ENCODE results near the gene GPRC5A.

GPRC5A gene

DNA sequence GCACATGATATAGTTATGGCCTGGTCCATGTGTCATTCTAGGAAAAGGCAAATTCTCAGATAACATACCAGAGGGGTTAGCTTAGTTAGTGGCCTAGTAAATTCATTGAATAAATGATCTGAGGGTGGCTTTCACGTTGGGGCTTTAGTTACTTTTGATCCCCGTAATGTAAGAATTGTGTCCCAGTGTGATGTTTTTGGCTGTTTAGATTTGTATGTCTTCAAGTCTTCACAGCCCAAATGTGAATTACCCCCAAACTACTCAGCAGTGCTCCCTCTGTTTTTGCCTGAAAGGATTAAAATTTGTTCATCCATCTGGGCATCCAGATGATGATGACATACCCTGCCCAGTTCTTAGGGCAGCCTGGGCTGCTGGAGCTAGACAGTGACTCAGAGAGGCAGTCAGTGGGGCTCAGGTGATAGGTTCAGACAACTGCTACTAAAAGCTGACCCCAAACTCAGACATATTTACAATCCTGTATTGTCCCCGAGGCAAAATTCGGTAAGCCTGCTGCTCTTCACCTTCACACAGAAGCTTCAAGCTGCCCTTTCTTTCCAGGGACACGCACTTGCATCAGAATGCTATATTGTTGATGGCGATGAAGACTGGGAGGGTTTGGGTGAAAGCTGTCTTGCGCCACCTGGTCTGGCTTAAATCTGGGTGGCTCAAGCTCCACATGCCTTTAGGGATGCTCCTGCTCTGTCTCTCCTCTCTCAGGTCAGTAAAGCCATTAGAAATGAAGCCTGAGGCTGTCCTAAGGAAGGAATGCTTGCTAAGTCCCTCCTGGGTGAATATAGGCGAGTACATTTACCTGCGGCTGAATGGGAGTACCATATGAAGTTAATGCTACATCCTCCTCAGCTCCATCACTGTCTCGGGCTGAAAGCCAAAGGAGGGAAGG is 50.3 kb downstream of the GPRC5A start:
- DNase-seq (ENCODE audit: low spot score), result no peak

DNA sequence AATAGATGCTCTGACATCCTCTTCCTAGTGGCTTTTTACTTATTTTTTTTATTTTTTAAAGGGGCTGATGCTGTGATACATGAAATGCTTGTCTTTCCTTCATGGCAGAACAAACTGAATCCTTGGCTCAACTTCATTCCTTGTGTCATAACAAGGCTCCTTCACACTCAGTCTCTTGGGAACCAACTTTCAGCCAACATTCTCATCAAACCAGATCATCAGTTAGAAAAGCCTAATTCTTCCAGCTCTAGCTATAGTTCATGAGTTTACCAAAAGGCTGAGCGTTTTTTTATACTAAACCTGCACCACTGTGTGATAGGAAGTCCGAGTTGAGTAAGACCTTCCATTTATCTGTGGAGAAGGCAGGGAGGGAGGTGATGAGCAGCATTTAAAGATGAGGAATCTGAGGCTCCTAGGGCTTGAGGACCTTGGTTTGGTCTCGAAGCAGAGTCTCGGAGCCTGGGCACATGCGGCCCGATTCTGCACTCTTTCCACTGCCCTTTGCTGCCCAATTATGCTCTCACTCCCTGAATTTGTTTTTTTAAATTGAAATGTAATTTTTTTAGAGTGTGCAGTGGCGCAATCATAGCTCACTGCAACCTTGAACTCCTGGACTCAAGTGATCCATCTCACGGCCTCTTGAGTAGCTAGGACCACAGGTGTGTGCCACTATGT is 52.4 kb downstream of the GPRC5A start:
- no peak for DNase-seq (ENCODE audit: low spot score)

DNA sequence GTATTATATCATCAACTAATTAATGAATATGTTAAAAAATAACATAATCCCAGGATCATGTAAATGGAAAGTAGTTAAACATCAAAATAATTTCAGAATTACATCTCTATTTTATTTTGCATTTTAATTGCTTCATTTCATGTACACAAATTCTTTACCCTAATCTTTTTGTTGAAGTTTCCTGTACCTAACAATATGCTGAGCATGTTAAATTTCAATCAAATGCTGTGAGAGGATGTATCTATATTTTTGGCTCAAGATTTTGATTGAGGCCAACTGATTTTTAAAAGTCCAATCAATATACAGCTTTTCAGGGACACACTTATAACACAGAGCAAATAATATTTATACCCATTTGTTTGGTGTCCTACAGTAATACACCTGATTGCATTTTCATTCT is 54.2 kb downstream of the GPRC5A start:
- DNase-seq (ENCODE audit: low spot score), result no peak

DNA sequence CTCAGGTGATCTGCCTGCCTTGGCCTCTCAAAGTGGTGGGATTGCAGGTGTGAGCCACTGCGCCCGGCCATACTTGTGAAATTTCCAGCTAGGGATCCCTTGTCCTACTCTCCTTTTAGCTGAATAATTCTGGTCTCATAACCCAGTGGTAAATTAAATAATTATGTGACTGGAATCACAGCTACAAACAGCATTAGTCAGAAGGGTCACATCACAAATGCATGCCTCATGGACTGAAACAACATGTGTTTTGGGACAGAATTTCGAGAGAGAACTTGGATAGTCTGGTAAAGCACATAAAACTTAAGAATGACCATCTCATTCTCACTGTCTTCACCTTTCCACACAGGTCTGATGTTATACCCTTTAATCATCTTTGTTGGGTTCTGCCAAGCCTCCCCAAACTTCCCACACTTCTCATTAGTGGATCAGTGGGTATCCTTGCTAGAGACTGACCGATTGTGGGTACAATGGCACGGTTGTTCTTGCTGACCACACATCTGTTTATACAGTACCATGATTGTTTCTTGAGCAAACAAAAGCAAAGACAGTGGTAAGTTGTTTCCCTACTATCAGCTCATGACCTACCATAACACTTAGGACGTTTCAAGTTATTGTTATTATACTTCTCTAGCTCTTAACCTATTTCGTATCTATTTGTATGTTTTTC is 55.5 kb downstream of the GPRC5A start:
- no peak for DNase-seq (ENCODE audit: low spot score)

DNA sequence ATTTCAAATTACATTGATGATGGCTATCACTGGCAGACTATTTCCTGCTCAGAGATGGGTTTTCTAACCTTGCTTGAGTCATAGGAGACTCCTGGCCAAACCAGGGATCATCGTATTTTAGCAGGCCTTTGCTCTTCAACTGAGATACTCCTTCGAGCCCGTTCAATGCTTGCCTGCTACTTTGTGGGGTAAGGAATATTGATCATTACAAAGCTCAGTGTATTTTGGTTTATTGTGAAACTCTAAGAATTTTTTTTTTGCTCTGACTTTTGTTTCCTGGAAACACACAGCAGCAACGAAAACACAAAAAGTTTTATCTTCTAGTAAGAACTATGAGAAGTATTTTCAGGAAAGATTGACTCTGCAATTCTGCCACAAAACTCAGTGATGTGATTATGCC is 56.5 kb downstream of the GPRC5A start:
- no peak for DNase-seq (ENCODE audit: low spot score)

DNA sequence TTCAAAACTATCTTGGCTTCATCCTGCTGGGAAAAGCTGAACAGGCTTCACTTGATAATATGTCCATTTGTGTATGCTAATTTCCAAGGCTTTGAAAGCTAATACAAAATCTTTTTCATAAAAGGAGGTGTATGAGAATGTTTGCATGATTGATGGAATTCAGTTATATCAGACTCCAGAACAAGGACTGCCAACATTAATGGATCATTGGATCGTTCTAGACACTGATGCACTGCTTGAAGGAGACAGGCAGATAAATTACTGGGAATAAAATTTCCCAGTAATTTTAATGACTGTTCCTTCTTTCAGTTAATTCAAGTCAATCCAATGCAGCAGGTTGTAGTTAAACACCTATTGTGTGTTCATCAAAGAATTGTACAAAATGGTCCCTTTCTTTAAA is 60.1 kb downstream of the GPRC5A start:
- no peak for DNase-seq (ENCODE audit: low spot score)

DNA sequence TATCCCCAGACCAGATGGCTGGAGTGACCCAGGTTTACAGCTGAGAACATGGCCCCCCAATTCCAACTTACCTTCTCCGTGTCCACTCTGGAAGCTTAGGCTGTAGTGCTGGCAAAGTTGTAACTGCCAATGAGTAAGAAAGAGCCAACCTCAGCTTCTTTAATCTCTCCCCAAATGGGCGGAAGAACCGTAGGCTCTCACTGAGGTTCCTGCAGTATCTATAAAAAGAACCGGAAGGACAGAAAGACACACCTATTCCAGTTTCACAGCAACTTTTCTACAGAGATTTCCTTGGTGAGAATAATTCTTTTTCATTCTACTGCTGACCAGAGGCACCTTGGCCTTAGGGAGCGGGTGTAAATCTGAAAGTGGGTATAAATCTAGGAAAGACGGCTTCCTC is 60.7 kb downstream of the GPRC5A start, which contains the start of gene GPRC5D:
Gene GPRC5D, minus strand, starts transcription at position 135 of the 400 bp plus-strand sequence. CDS start 1,786 bp downstream, outside the sequence.
- DNase-seq (ENCODE audit: low spot score), result no peak

DNA sequence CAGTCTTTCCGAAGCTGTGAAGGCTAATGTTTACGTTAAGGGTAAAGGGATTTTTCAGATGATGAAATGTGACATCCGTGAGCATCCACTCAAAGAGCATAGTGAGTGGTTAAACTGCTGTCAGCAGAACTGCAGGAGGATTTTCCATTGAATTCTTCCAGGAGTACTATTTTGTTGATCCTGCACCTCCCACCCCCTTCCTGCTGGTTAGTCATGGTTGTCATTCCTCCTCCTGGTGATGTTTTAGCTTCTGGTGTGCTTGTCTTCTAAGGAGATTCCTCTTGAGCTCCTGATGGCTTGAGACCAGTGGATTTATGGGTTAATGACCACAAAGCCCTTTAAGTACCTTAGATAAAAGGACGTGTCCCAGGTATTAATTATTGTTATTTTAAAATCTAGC is 63.0 kb downstream of the GPRC5A start:
- DNase-seq (ENCODE audit: low spot score), result no peak

DNA sequence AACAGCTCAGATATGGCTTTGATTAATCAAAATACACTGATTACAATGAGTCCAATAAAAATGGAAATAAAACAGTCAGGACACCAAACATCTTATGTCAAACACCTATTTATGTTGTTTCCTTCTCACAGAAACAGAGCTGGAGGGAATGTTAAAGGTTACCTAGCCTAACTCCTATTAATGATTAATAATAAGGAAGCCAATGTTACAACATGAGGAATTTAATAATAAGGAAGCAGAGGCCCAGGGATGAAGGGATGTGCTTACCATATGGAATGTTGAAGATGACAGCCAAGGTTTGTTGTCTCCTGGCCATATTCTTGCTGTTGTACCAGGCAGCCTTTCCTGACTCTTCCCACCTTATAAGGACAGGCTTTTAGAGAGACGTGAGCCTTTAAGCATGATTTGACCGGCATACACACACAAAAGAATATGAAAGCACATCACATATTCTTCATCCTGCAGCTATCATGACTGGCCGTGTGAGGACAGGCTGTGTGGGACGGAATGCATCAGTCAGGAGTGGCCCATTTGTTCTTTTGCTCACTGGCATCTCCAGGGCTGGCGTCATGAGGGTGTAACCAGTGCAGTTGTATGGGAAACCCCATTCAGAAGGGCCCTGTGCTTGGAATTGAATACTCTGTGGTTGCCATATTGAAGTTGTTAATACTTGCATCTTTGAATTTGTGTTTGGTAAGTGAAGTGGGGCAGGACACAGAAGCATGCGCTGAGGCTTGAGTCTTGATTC is 63.7 kb downstream of the GPRC5A start:
- DNase-seq (ENCODE audit: low spot score), result no peak

DNA sequence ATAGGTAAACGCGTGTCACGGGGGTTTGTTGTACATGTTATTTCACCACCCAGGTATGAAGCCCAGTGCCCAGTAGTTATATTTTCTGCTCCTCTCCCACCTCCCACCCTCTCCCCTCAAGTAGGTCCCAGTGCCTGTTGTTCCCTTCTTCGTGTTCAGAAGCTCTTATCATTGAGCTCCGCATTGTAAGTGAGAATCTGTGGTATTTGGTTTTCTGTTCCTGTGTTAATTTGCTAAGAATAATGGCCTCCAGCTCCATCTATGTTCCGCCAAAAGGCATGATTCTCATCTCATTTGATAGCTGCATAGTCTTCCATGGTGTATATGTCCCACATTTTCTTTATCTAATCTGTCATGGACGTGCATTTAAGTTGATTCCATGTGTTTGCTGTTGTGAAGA is 67.5 kb downstream of the GPRC5A start:
- DNase-seq (ENCODE audit: low spot score), result no peak

DNA sequence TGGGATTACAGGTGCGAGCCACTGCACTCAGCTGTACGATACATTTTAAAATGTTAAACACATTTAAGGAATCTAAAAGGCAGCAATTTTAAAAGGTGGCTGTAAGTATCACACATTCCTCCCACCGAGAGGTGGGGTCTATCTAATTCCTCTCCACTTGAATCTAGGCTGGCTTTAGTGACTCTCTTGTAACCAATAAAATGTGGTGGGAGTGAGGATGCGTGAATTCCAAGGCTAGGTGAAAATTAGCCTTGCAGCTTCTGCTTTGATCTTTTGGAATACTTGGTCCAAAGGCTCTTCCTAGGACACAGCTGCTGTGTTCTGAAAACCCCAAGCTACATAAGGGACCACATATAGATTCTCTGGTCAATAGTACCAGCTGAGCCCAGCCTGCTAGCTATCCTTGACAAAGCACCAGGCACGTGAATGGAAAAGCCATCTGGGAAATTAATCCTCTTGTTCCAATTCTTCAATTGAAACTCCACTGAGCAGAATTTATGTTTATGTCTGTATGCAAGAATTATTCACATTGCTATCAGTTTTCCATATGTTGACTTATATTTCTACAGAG is 69.4 kb downstream of the GPRC5A start:
- no peak for DNase-seq (ENCODE audit: low spot score)

DNA sequence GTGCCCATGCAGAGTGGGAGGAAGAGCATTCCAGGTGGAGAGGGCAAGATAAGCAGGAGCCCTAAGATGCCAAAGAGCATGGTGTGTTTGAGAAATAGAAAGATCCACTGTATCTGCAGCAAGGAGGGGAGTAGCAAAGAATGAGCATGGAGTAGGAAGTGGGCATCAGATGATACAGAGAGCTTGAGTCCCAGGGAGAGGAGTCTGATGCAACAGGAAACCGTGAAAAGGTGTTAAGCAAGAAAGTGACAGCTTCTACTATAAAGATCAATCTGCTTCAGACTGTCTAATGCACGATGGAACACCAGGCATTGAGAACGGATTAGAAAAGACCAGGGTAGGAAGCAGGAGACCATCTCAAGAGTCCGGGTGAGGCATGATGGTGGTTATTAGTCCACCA is 72.9 kb downstream of the GPRC5A start:
- DNase-seq (ENCODE audit: low spot score), result no peak

DNA sequence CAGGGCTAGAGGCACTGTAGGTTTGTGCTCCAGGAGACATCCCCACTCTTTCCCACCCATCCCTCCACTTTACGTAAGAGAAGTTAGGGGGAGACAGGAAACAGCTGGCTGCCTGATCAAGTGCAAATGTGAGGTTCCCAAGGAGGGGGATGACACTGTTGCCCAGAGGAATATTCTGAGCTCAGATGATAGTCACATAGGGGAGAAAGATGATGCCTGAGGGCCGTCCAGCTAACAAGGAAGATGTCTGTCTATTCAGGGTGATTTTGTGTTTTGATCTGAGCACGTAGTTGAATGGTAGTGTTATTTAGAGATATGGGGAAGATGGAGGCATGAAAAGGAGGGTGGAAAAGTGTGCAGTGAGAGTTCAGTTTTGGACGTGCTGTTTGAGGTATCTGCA is 74.5 kb downstream of the GPRC5A start:
- no peak for DNase-seq (ENCODE audit: low spot score)
